ENCODE measurements around the gene PRAC1. TPM values are rescaled to one million over a fixed set of nuclear protein-coding genes. Genes with fewer than 3 reads are reported as not detected.

PRAC1 gene
- total RNA-seq, 1 donor from 2014 or later = not detected

GRCh38 chr17:48701864-48702532 is 20.3 kb downstream of the PRAC1 start:
- no peaks in the 10 kb centered on the region for H3F3A ChIP-seq (ENCODE audit: low read depth)
- H3K27ac Mint-ChIP-seq = no peak overlapping the region
- DNase-seq (ENCODE audit: low spot score) = no peak
- peaks cover 99% of the 10 kb centered on the region for H3K27me3 ChIP-seq
- H3K79me2 ChIP-seq (ENCODE audit: low read depth) = no peaks in the 10 kb centered on the region
- H3K27ac ChIP-seq = no peak overlapping the region
- no peaks in the 10 kb centered on the region for H4K20me1 ChIP-seq (ENCODE audit: low read depth)
- H3K4me3 ChIP-seq = no peak overlapping the region
- H3K4me1 ChIP-seq = no peaks in the 10 kb centered on the region
- no peak overlapping the region for H2AFZ ChIP-seq (replicated peaks)
- no peaks in the 10 kb centered on the region for H3K36me3 Mint-ChIP-seq
- H3K4me3 Mint-ChIP-seq = no peak overlapping the region
- H3K36me3 ChIP-seq = no peaks in the 10 kb centered on the region
- H3K9ac ChIP-seq = no peak overlapping the region
- H3K4me1 Mint-ChIP-seq = no peaks in the 10 kb centered on the region
- H3K27me3 Mint-ChIP-seq (ENCODE audit: insufficient read depth, low read depth) = peaks cover 22% of the 10 kb centered on the region
- H3K9me3 ChIP-seq (ENCODE audit: low read depth) = no peaks in the 10 kb centered on the region
- H3K9me3 Mint-ChIP-seq = no peaks in the 10 kb centered on the region
- no peak overlapping the region for H3K4me2 ChIP-seq
- no peak for TF ChIP-seq EZH2phosphoT487 (IDR thresholded peaks at IDR 0.05)
- no peak for TF ChIP-seq EZH2 (IDR thresholded peaks at IDR 0.05)
- no peak for TF ChIP-seq CTCF (IDR thresholded peaks at IDR 0.05)

GRCh38 chr17:48693178-48693577 is 29.1 kb downstream of the PRAC1 start:
- no peak overlapping the region for H3K4me3 Mint-ChIP-seq
- TF ChIP-seq CTCF (IDR thresholded peaks at IDR 0.05) (no peak), EZH2phosphoT487 (IDR thresholded peaks at IDR 0.05) (no peak), EZH2 (IDR thresholded peaks at IDR 0.05) (no peak)
- Histone ChIP-seq H3K9me3 (ENCODE audit: low read depth) (peaks cover 4% of the 10 kb centered on the region), H3K4me3 (no peak overlapping the region), H3K4me1 (no peaks in the 10 kb centered on the region), H3K27ac (no peak overlapping the region), H3F3A (ENCODE audit: low read depth) (no peaks in the 10 kb centered on the region), H3K27me3 (peaks cover 83% of the 10 kb centered on the region), H3K36me3 (no peaks in the 10 kb centered on the region), H2AFZ (replicated peaks) (no peak overlapping the region), H3K4me2 (no peak overlapping the region), H4K20me1 (ENCODE audit: low read depth) (no peaks in the 10 kb centered on the region), H3K79me2 (ENCODE audit: low read depth) (no peaks in the 10 kb centered on the region), H3K9ac (no peak overlapping the region)
- H3K4me1 Mint-ChIP-seq = no peaks in the 10 kb centered on the region
- H3K9me3 Mint-ChIP-seq = peaks cover 3% of the 10 kb centered on the region
- no peak for DNase-seq (ENCODE audit: low spot score)
- peaks cover 3% of the 10 kb centered on the region for H3K27me3 Mint-ChIP-seq (ENCODE audit: insufficient read depth, low read depth)
- H3K27ac Mint-ChIP-seq = no peak overlapping the region
- H3K36me3 Mint-ChIP-seq = no peaks in the 10 kb centered on the region

GRCh38 chr17:48692049-48692448 is 30.3 kb downstream of the PRAC1 start:
- H3K27ac ChIP-seq = no peak overlapping the region
- no peak overlapping the region for H3K9ac ChIP-seq
- H3K9me3 ChIP-seq (ENCODE audit: low read depth) = peaks cover 4% of the 10 kb centered on the region
- H3K4me3 ChIP-seq = no peak overlapping the region
- Mint-ChIP-seq H3K9me3 (peaks cover 3% of the 10 kb centered on the region), H3K36me3 (no peaks in the 10 kb centered on the region), H3K27me3 (ENCODE audit: insufficient read depth, low read depth) (peaks cover 3% of the 10 kb centered on the region), H3K27ac (no peak overlapping the region), H3K4me1 (no peaks in the 10 kb centered on the region), H3K4me3 (no peak overlapping the region)
- TF ChIP-seq EZH2phosphoT487 (IDR thresholded peaks at IDR 0.05) (no peak), EZH2 (IDR thresholded peaks at IDR 0.05) (no peak)
- H3F3A ChIP-seq (ENCODE audit: low read depth) = no peaks in the 10 kb centered on the region
- H3K27me3 ChIP-seq = peaks cover 82% of the 10 kb centered on the region
- no peaks in the 10 kb centered on the region for H3K79me2 ChIP-seq (ENCODE audit: low read depth)
- H3K4me2 ChIP-seq = no peak overlapping the region
- H2AFZ ChIP-seq (replicated peaks) = no peak overlapping the region
- H3K4me1 ChIP-seq = no peaks in the 10 kb centered on the region
- H4K20me1 ChIP-seq (ENCODE audit: low read depth) = no peaks in the 10 kb centered on the region
- no peaks in the 10 kb centered on the region for H3K36me3 ChIP-seq
- no peak for DNase-seq (ENCODE audit: low spot score)

GRCh38 chr17:48690655-48691054 is 31.7 kb downstream of the PRAC1 start:
- DNase-seq (ENCODE audit: low spot score) = no peak

More at GRCh38 chr17:48690655-48691054, 31.7 kb downstream of the PRAC1 start:
- H3K4me1 Mint-ChIP-seq = no peaks in the 10 kb centered on the region
- no peak overlapping the region for H3K4me3 Mint-ChIP-seq
- no peak overlapping the region for H3K9ac ChIP-seq
- no peak overlapping the region for H3K27ac ChIP-seq
- H3K9me3 Mint-ChIP-seq = peaks cover 3% of the 10 kb centered on the region
- no peak overlapping the region for H2AFZ ChIP-seq (replicated peaks)
- H3K4me3 ChIP-seq = no peak overlapping the region
- no peaks in the 10 kb centered on the region for H3K36me3 Mint-ChIP-seq
- H3K27ac Mint-ChIP-seq = no peak overlapping the region
- no peaks in the 10 kb centered on the region for H3K4me1 ChIP-seq
- TF ChIP-seq CTCF (IDR thresholded peaks at IDR 0.05) = no peak
- TF ChIP-seq EZH2 (IDR thresholded peaks at IDR 0.05) = no peak
- TF ChIP-seq EZH2phosphoT487 (IDR thresholded peaks at IDR 0.05) = no peak
- H3K9me3 ChIP-seq (ENCODE audit: low read depth) = peaks cover 4% of the 10 kb centered on the region
- no peaks in the 10 kb centered on the region for H4K20me1 ChIP-seq (ENCODE audit: low read depth)
- no peaks in the 10 kb centered on the region for H3F3A ChIP-seq (ENCODE audit: low read depth)
- H3K79me2 ChIP-seq (ENCODE audit: low read depth) = no peaks in the 10 kb centered on the region
- H3K36me3 ChIP-seq = no peaks in the 10 kb centered on the region
- peaks cover 77% of the 10 kb centered on the region for H3K27me3 ChIP-seq
- peaks cover 3% of the 10 kb centered on the region for H3K27me3 Mint-ChIP-seq (ENCODE audit: insufficient read depth, low read depth)
- no peak overlapping the region for H3K4me2 ChIP-seq
